MM.1S (cell line): ENCODE data around the gene NLRC3.

Experiments
- DNase-seq: peaks from one replicate; pipeline ENCODE4 v3.0.0-alpha.2; 2015
- H2AFZ ChIP-seq: fragments of 300-600 bp; sonication (generic); 2 replicates; pipeline ENCODE4 v1.6.0; 2016; ENCODE audit warnings: antibody characterized with exemption, low read length
- H3F3A ChIP-seq: fragments of 300-600 bp; sonication (generic); 2 replicates; pipeline ENCODE4 v1.6.1; 2016; ENCODE audit warnings: mild to moderate bottlenecking, antibody characterized with exemption, low read length, moderate library complexity, mixed read lengths; ENCODE audit not compliant: insufficient read depth
- H3K27ac ChIP-seq: fragments of 300-600 bp; sonication (generic); 2 replicates; pipeline ENCODE4 v1.5.1; 2016; ENCODE audit warnings: mild to moderate bottlenecking, low read length
- H3K27me3 ChIP-seq: fragments of 300-600 bp; sonication (generic); replicated peaks from 2 replicates; pipeline ENCODE4 v1.6.0; 2016; ENCODE audit warnings: low read length; ENCODE audit not compliant: insufficient read depth
- H3K36me3 ChIP-seq: fragments of 300-600 bp; sonication (generic); replicated peaks from 2 replicates; pipeline ENCODE4 v1.6.1; 2016; ENCODE audit warnings: mild to moderate bottlenecking, low read length, mixed read lengths; ENCODE audit not compliant: insufficient read depth
- H3K4me1 ChIP-seq: fragments of 300-600 bp; sonication (generic); 2 replicates; pipeline ENCODE4 v1.6.1; 2016; ENCODE audit warnings: low read length, mixed read lengths
- H3K4me2 ChIP-seq: fragments of 300-600 bp; sonication (generic); 2 replicates; pipeline ENCODE4 v1.6.0; 2016; ENCODE audit warnings: low read depth, low read length
- H3K4me3 ChIP-seq: fragments of 300-600 bp; sonication (generic); 2 replicates; pipeline ENCODE4 v1.5.1; 2016; ENCODE audit warnings: low read length, mixed read lengths
- H3K79me2 ChIP-seq: fragments of 300-600 bp; sonication (generic); 2 replicates; pipeline ENCODE4 v1.6.1; 2016; ENCODE audit warnings: mixed run types, low read length, mixed read lengths
- H3K9ac ChIP-seq: fragments of 300-600 bp; sonication (generic); 2 replicates; pipeline ENCODE4 v1.6.1; 2016; ENCODE audit warnings: low read length, mixed read lengths
- H3K9me2 ChIP-seq: fragments of 300-600 bp; sonication (generic); replicated peaks from 2 replicates; pipeline ENCODE4 v1.6.1; 2016; ENCODE audit warnings: mild to moderate bottlenecking, low read length, mixed read lengths; ENCODE audit not compliant: insufficient read depth
- H3K9me3 ChIP-seq: fragments of 300-600 bp; sonication (generic); replicated peaks from 2 replicates; pipeline ENCODE4 v1.6.1; 2016; ENCODE audit warnings: mild to moderate bottlenecking, low read length, mixed read lengths; ENCODE audit not compliant: insufficient read depth
- H4K20me1 ChIP-seq: fragments of 300-600 bp; sonication (generic); 2 replicates; pipeline ENCODE4 v1.6.1; 2016; ENCODE audit warnings: mild to moderate bottlenecking, low read length, moderate library complexity, mixed read lengths; ENCODE audit not compliant: insufficient read depth
- EZH2 ChIP-seq: fragments of 300-600 bp; sonication (generic); optimal IDR thresholded peaks from 2 replicates; pipeline ENCODE3; 2017; ENCODE audit warnings: low read depth, mild to moderate bottlenecking, antibody characterized with exemption, low read length, mixed read lengths
- EZH2phosphoT487 ChIP-seq: fragments of 300-600 bp; sonication (generic); IDR thresholded peaks from 2 replicates; pipeline ENCODE4 v1.6.1; 2018; ENCODE audit warnings: antibody characterized with exemption, low read length
- TF ChIP-seq, protein P1 (sequence below): fragments of 300-600 bp; sonication (generic); IDR thresholded peaks from 2 replicates; pipeline ENCODE4 v1.5.1; 2016; ENCODE audit warnings: antibody characterized with exemption, low read length, mixed read lengths

The NLRC3 gene

DNA sequence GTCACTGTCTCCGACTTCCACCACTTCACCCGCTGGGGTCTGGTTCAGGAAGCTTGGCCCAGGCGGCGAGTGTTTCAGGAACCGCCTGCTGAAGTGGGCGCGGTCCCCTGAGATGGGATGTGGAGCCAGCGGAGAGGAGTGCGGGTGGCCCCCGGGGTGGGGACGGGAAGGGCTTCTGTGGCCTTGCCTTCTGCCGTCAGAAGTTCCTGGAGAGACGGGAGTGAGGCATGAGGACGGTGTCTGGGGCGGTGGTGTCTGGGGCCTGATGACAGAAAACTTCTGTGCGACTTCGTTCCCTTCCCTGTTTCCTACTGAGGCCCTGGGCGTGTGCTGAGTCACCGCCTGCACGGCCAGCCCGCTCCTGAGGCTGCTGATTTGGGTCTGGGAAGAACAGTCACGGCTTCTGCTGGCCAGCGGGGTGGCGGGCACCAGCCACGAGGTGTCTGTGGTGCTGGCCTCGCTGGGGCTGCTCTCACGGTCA lies 12.3 kb upstream of the NLRC3 start:
- Histone ChIP-seq H3K9me2 (no peaks in the 10 kb centered on the region), H3K27ac (no peak overlapping the region), H3K79me2 (no peaks in the 10 kb centered on the region), H2AFZ (no peak overlapping the region), H4K20me1 (no peaks in the 10 kb centered on the region), H3F3A (no peaks in the 10 kb centered on the region), H3K4me3 (no peak overlapping the region), H3K36me3 (no peaks in the 10 kb centered on the region), H3K4me1 (no peaks in the 10 kb centered on the region), H3K27me3 (no peaks in the 10 kb centered on the region), H3K4me2 (no peak overlapping the region), H3K9me3 (no peaks in the 10 kb centered on the region), H3K9ac (no peak overlapping the region)
- no peak for DNase-seq
- TF ChIP-seq EZH2 (no peak), EZH2phosphoT487 (no peak)
- TF ChIP-seq, protein P1, sequence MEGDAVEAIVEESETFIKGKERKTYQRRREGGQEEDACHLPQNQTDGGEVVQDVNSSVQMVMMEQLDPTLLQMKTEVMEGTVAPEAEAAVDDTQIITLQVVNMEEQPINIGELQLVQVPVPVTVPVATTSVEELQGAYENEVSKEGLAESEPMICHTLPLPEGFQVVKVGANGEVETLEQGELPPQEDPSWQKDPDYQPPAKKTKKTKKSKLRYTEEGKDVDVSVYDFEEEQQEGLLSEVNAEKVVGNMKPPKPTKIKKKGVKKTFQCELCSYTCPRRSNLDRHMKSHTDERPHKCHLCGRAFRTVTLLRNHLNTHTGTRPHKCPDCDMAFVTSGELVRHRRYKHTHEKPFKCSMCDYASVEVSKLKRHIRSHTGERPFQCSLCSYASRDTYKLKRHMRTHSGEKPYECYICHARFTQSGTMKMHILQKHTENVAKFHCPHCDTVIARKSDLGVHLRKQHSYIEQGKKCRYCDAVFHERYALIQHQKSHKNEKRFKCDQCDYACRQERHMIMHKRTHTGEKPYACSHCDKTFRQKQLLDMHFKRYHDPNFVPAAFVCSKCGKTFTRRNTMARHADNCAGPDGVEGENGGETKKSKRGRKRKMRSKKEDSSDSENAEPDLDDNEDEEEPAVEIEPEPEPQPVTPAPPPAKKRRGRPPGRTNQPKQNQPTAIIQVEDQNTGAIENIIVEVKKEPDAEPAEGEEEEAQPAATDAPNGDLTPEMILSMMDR = no peak

DNA sequence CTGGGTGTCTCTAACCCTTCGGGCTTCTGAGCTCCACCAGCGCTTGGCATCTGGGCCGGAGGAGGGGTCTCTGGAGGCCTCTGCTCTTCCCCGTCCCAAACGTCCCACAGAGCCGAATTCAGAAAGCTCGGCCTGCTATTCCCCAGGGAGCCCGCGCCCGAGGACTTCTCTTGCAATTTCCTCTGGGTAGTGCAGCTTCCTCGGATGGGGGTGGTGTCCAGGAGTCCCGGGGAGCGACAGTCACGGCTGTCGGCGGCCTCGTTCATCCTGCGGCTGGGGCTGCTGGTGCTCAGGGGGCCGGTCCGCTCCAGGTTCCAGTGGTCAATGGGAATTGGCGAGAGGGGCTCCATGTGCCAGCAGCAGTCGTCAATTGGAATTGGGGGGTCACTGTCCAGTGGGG lies 11.8 kb upstream of the NLRC3 start:
- Histone ChIP-seq H3K4me2 (no peak overlapping the region), H3K4me3 (no peak overlapping the region)
- DNase-seq = no peak

DNA sequence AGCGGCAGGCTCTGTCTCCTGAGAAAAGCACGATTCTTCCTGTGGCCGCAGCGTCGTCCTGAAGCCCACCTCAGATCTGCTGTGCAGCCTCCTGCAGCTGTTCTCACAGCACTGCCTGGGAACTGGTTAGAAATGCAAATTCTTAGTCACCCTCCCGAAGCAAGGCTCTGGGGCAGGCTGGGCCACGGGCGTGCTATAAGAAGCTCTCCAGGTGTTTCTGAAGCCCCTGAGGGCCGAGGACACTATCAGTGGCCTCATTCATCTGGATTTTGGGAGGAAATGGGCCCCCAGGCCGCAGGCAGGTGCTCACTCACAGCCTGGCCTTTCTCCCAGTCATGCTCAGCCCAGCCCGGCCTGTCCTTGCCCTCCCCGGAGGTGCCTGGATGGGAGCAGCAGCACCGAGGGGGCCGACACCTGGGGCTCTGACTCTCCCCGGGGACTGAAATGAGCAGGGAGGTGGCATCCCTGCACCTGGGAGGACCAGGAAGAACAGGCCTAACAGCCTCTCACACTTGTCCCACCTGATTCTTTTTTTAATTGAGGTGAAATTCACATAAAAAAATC lies 10.4 kb upstream of the NLRC3 start:
- H3K79me2 ChIP-seq = no peaks in the 10 kb centered on the region
- no peak overlapping the region for H2AFZ ChIP-seq
- H4K20me1 ChIP-seq = no peaks in the 10 kb centered on the region
- TF ChIP-seq EZH2phosphoT487 (no peak), EZH2 (no peak)
- TF ChIP-seq, protein P1 = no peak
- H3K9me3 ChIP-seq = no peaks in the 10 kb centered on the region
- H3K27me3 ChIP-seq = no peaks in the 10 kb centered on the region
- H3K36me3 ChIP-seq = no peaks in the 10 kb centered on the region
- H3K9ac ChIP-seq = no peak overlapping the region
- H3K9me2 ChIP-seq = no peaks in the 10 kb centered on the region
- H3K4me2 ChIP-seq = no peak overlapping the region
- no peaks in the 10 kb centered on the region for H3K4me1 ChIP-seq
- no peak overlapping the region for H3K4me3 ChIP-seq
- no peak overlapping the region for H3K27ac ChIP-seq
- H3F3A ChIP-seq = no peaks in the 10 kb centered on the region
- no peak for DNase-seq

More for the DNA sequence above, 11.8 kb upstream of the NLRC3 start:
- Histone ChIP-seq H3K9me3 (no peaks in the 10 kb centered on the region), H3K79me2 (no peaks in the 10 kb centered on the region), H3K9me2 (no peaks in the 10 kb centered on the region), H4K20me1 (no peaks in the 10 kb centered on the region), H2AFZ (no peak overlapping the region), H3K4me1 (no peaks in the 10 kb centered on the region), H3K9ac (no peak overlapping the region), H3K36me3 (no peaks in the 10 kb centered on the region), H3K27me3 (no peaks in the 10 kb centered on the region), H3K27ac (no peak overlapping the region), H3F3A (no peaks in the 10 kb centered on the region)
- TF ChIP-seq, protein P1 = no peak
- TF ChIP-seq EZH2phosphoT487 = no peak
- TF ChIP-seq EZH2 = no peak
